EL (cell line): ENCODE measurements around the gene SEPTIN5.
A peak's percentile ranks its signal among the peaks of the same experiment; 100 is the strongest.

ENCODE experiments used
- DNase-seq: peaks from one replicate; pipeline ENCODE4 v3.0.0-alpha.2; 2016

The SEPTIN5 gene

GRCh38 chr22:19751497-19752245 lies 37.4 kb downstream of the SEPTIN5 start:
- no peak for DNase-seq

- DNase-seq, result no peak
Measured at GRCh38 chr22:19753090-19753842, 39.0 kb downstream of the SEPTIN5 start.

GRCh38 chr22:19753996-19754700 lies 39.8 kb downstream of the SEPTIN5 start:
- DNase-seq, result no peak

GRCh38 chr22:19754701-19755144 lies 40.4 kb downstream of the SEPTIN5 start:
- no peak for DNase-seq

- DNase-seq, result no peak
Measured at GRCh38 chr22:19755145-19755710, 40.9 kb downstream of the SEPTIN5 start.

GRCh38 chr22:19755722-19756287 lies 41.5 kb downstream of the SEPTIN5 start:
- no peak for DNase-seq

- peak; percentile 29 for DNase-seq
Measured at GRCh38 chr22:19756288-19757128, 42.2 kb downstream of the SEPTIN5 start.

GRCh38 chr22:19757140-19757984 lies 43.1 kb downstream of the SEPTIN5 start:
- no peak for DNase-seq

GRCh38 chr22:19757985-19758895 lies 43.9 kb downstream of the SEPTIN5 start:
- DNase-seq, result no peak

- DNase-seq, result no peak
Measured at GRCh38 chr22:19758896-19759426, 44.7 kb downstream of the SEPTIN5 start.

GRCh38 chr22:19759427-19760057 lies 45.2 kb downstream of the SEPTIN5 start:
- no peak for DNase-seq

GRCh38 chr22:19760058-19760950 lies 46.0 kb downstream of the SEPTIN5 start, which contains the start of gene TBX1:
Gene TBX1 (plus strand): TSS chr22:19760778. CDS start chr22:19760844, 66 bp downstream.
- no peak for DNase-seq

GRCh38 chr22:19760951-19761724 lies 46.8 kb downstream of the SEPTIN5 start:
- DNase-seq, result no peak

GRCh38 chr22:19761725-19762567 lies 47.6 kb downstream of the SEPTIN5 start:
- no peak for DNase-seq

- no peak for DNase-seq
Measured at GRCh38 chr22:19762568-19763457, 48.5 kb downstream of the SEPTIN5 start.
